IMR-90 (cell line): Measurements from ENCODE around the gene HBEGF. TPM values are rescaled to one million over a fixed set of nuclear protein-coding genes. Genes with fewer than 3 reads are reported as not detected.

Source experiments
- ATAC-seq: fragments of 200-7000 bp; cut with Tn5 transposase; 2 replicates; pipeline ENCODE4 v1.9.1; 2020; ENCODE audit warnings: low read depth, mild to moderate bottlenecking, moderate library complexity
- BruUV-seq: library from RNA; stranded (reverse); fragments of 400-500 nt; replicated peaks from 2 replicates; lab custom pipeline; 2021; lab: Mats Ljungman, UMichigan
- CTCF ChIA-PET: fragments of 300-600 bp; formaldehyde crosslinking; extraction: SDS; loops from one replicate; lab custom pipeline; 2021; ENCODE audit warnings: antibody characterized with exemption; lab: Yijun Ruan, JAX
- POLR2A ChIA-PET: fragments of 300-600 bp; sonication (Branson Sonifier 250); formaldehyde crosslinking; loops from one replicate; lab custom pipeline; 2022; ENCODE audit warnings: antibody characterized with exemption; ENCODE audit not compliant: unreplicated experiment; lab: Charles Lee
- DNase-seq: peaks from one replicate; pipeline ENCODE4 v3.0.0; 2013
- H2AFZ ChIP-seq: replicated peaks from 2 replicates; pipeline ENCODE3; 2013; ENCODE audit warnings: low read length, mild to moderate bottlenecking; ENCODE audit not compliant: poor library complexity
- H2AK5ac ChIP-seq: 2 replicates; pipeline ENCODE4 v1.6.1; 2013; ENCODE audit warnings: low read depth, low read length, inconsistent platforms
- H2AK9ac ChIP-seq: replicated peaks from 2 replicates; pipeline ENCODE3; 2013; ENCODE audit warnings: mild to moderate bottlenecking, low read depth, low read length, moderate library complexity; ENCODE audit not compliant: poor library complexity
- H2BK120ac ChIP-seq: 2 replicates; pipeline ENCODE4 v1.6.1; 2013; ENCODE audit warnings: low read depth, low read length, inconsistent platforms
- H2BK15ac ChIP-seq: 3 replicates; pipeline ENCODE4 v1.6.1; 2013; ENCODE audit warnings: low read depth, low read length, inconsistent platforms
- H2BK20ac ChIP-seq: 2 replicates; pipeline ENCODE4 v1.6.1; 2013; ENCODE audit warnings: low read depth, mild to moderate bottlenecking, inconsistent platforms, low read length, moderate library complexity
- H2BK5ac ChIP-seq: 2 replicates; pipeline ENCODE4 v1.6.1; 2013; ENCODE audit warnings: mild to moderate bottlenecking, low read depth, low read length, inconsistent platforms; ENCODE audit not compliant: poor library complexity, severe bottlenecking
- H3K14ac ChIP-seq: replicated peaks from 2 replicates; pipeline ENCODE4 v1.6.1; 2013; ENCODE audit warnings: low read depth, low read length, inconsistent platforms
- H3K18ac ChIP-seq: 2 replicates; pipeline ENCODE4 v1.6.1; 2013; ENCODE audit warnings: low read depth, low read length, control low read depth
- H3K23ac ChIP-seq: 2 replicates; pipeline ENCODE4 v1.6.1; 2013; ENCODE audit warnings: low read depth, low read length, inconsistent platforms
- H3K27ac ChIP-seq: 2 replicates; pipeline ENCODE4 v1.5.1; 2013; ENCODE audit warnings: mild to moderate bottlenecking, control low read depth, low read length; ENCODE audit not compliant: insufficient read depth
- H3K27me3 ChIP-seq: 2 replicates; pipeline ENCODE4 v1.6.1; 2013; ENCODE audit warnings: low read length; ENCODE audit not compliant: control insufficient read depth, insufficient read depth
- H3K36me3 ChIP-seq: 2 replicates; pipeline ENCODE4 v1.6.1; 2013; ENCODE audit warnings: low read length, mixed read lengths; ENCODE audit not compliant: control insufficient read depth, insufficient read depth
- H3K4ac ChIP-seq: 2 replicates; pipeline ENCODE4 v1.6.1; 2013; ENCODE audit warnings: low read depth, low read length, inconsistent platforms
- H3K4me1 ChIP-seq: 2 replicates; pipeline ENCODE4 v1.6.1; 2013; ENCODE audit warnings: low read length, mixed read lengths; ENCODE audit not compliant: control insufficient read depth, insufficient read depth
- H3K4me2 ChIP-seq: 2 replicates; pipeline ENCODE4 v1.6.1; 2013; ENCODE audit warnings: low read depth, mild to moderate bottlenecking, control low read depth, low read length, moderate library complexity
- H3K4me3 ChIP-seq: 2 replicates; pipeline ENCODE4 v1.5.1; 2013; ENCODE audit warnings: low read depth, mild to moderate bottlenecking, control low read depth, low read length, moderate library complexity; ENCODE audit not compliant: insufficient read depth
- H3K56ac ChIP-seq: 2 replicates; pipeline ENCODE4 v1.6.1; 2013; ENCODE audit warnings: low read length, inconsistent platforms; ENCODE audit not compliant: insufficient read depth; ENCODE audit errors: extremely low read depth
- H3K79me1 ChIP-seq, 2 experiments: 2 replicates each; pipeline ENCODE4 v1.6.1; 2013; ENCODE audit warnings: low read length in 2 of 2, inconsistent platforms in 1 of 2, low read depth in 1 of 2
- H3K9ac ChIP-seq: 2 replicates; pipeline ENCODE4 v1.6.1; 2013; ENCODE audit warnings: low read depth, low read length, control low read depth
- H3K9me1 ChIP-seq: 2 replicates; pipeline ENCODE4 v1.6.1; 2013; ENCODE audit warnings: low read length, inconsistent platforms; ENCODE audit not compliant: insufficient read depth
- H3K9me3 ChIP-seq: 2 replicates; pipeline ENCODE4 v1.6.1; 2013; ENCODE audit warnings: low read length; ENCODE audit not compliant: control insufficient read depth, insufficient read depth
- H4K20me1 ChIP-seq: 2 replicates; pipeline ENCODE4 v1.6.1; 2013; ENCODE audit warnings: low read length, inconsistent platforms; ENCODE audit not compliant: insufficient read depth
- H4K5ac ChIP-seq: 2 replicates; pipeline ENCODE4 v1.6.1; 2013; ENCODE audit warnings: mild to moderate bottlenecking, low read depth, low read length, control low read depth
- H4K8ac ChIP-seq, 2 experiments: 2 replicates each; pipeline ENCODE4 v1.6.1; 2013; ENCODE audit warnings: low read depth in 2 of 2, low read length in 2 of 2, control low read depth in 1 of 2, inconsistent platforms in 1 of 2
- H4K91ac ChIP-seq: 2 replicates; pipeline ENCODE4 v1.6.1; 2013; ENCODE audit warnings: low read depth, low read length, inconsistent platforms; ENCODE audit not compliant: insufficient read depth
- BHLHE40 ChIP-seq: fragments of 150-350 bp; IDR thresholded peaks from 2 replicates; pipeline ENCODE4 v1.6.1; 2016; ENCODE audit warnings: mild to moderate bottlenecking, low read depth, low read length
- FOS ChIP-seq: fragments of 150-350 bp; IDR thresholded peaks from 2 replicates; pipeline ENCODE4 v1.6.1; 2016; ENCODE audit warnings: low read depth, low read length
- MAFK ChIP-seq: IDR thresholded peaks from 2 replicates; pipeline ENCODE4 v1.6.1; 2012; ENCODE audit warnings: low read depth, low read length, improper control_type of control experiment
- MAZ ChIP-seq: IDR thresholded peaks from 2 replicates; pipeline ENCODE4 v1.6.1; 2012; ENCODE audit warnings: low read depth, mild to moderate bottlenecking, low read length, improper control_type of control experiment, moderate library complexity, borderline replicate concordance
- MXI1 ChIP-seq: IDR thresholded peaks from 2 replicates; pipeline ENCODE4 v1.6.1; 2012; ENCODE audit warnings: low read depth, mild to moderate bottlenecking, low read length, moderate library complexity, borderline replicate concordance
- NFE2L2 ChIP-seq: fragments of 150-350 bp; IDR thresholded peaks from 2 replicates; pipeline ENCODE4 v1.6.1; 2016; ENCODE audit warnings: low read depth, mild to moderate bottlenecking, low read length
- POLR2A ChIP-seq: IDR thresholded peaks from 2 replicates; pipeline ENCODE4 v1.6.1; 2012; ENCODE audit warnings: mild to moderate bottlenecking, low read depth, low read length
- RAD21 ChIP-seq: IDR thresholded peaks from 2 replicates; pipeline ENCODE4 v1.6.1; 2012; ENCODE audit warnings: low read length, improper control_type of control experiment
- RCOR1 ChIP-seq: IDR thresholded peaks from 2 replicates; pipeline ENCODE4 v1.6.1; 2012; ENCODE audit warnings: mild to moderate bottlenecking, low read length, improper control_type of control experiment; ENCODE audit not compliant: insufficient replicate concordance
- RFX5 ChIP-seq: IDR thresholded peaks from 2 replicates; pipeline ENCODE4 v1.8.0; 2012; ENCODE audit warnings: low read depth, mild to moderate bottlenecking, low read length, moderate library complexity
- SMC3 ChIP-seq: fragments of 150-350 bp; IDR thresholded peaks from 2 replicates; pipeline ENCODE4 v1.6.1; 2016; ENCODE audit warnings: low read depth, mild to moderate bottlenecking, antibody characterized with exemption, low read length, moderate library complexity
- WGBS, 2 experiments: methylation state at CpG; one replicate each; pipeline versions ENCODE4 v1.1.5 to v1.1.7; 2013; ENCODE audit warnings: missing lambda C conversion rate in 2 of 2; ENCODE audit not compliant: insufficient read length in 1 of 2; ENCODE audit errors: extremely low coverage in 2 of 2; 5-methylcytosine and 5-hydroxymethylcytosine counted together
- dilution Hi-C: fragments of 300-500 bp; cut with HindIII; formaldehyde crosslinking; loops from one replicate; pipeline ENCODE4 v1.14.3; 2018; ENCODE audit warnings: low sequenced_read_pairs; ENCODE audit not compliant: unreplicated experiment
- in situ Hi-C: fragments of 300-500 bp; cut with MboI; formaldehyde crosslinking; loops from 3 replicates; pipeline ENCODE4 v1.14.3; 2019; ENCODE audit warnings: low sequenced_read_pairs, inconsistent platforms, mixed read lengths
- intact Hi-C: fragments of 100-400 bp; cut with micrococcal nuclease; formaldehyde crosslinking; loops from 2 replicates; pipeline ENCODE4 v1.10.0; 2022
- polyA plus RNA-seq, 3 experiments: library from polyadenylated mRNA; depleted of rRNA; stranded (reverse); fragments of >200 nt; gene quantifications; 2 replicates each; pipeline ENCODE4 v1.2.3, GENCODE V29; 2012; ENCODE audit warnings: low replicate concordance in 1 of 3
- total RNA-seq: library from RNA; depleted of rRNA; stranded (reverse); fragments of >200 nt; gene quantifications from 2 replicates; pipeline ENCODE4 v1.2.3, GENCODE V29; 2012
- TF ChIP-seq, protein P1 (sequence below): fragments of 150-350 bp; IDR thresholded peaks from 2 replicates; pipeline ENCODE4 v1.6.1; 2016; ENCODE audit warnings: low read depth, mild to moderate bottlenecking, low read length, moderate library complexity, borderline replicate concordance
- TF ChIP-seq, protein P2 (sequence below): fragments of 150-350 bp; IDR thresholded peaks from 2 replicates; pipeline ENCODE4 v1.6.1; 2017; ENCODE audit warnings: mild to moderate bottlenecking, antibody characterized with exemption, low read length, low read depth
- TF ChIP-seq, protein P3 (sequence below): conservative IDR thresholded peaks from 2 replicates; pipeline ENCODE4 v1.5.1; 2012; ENCODE audit warnings: mild to moderate bottlenecking, low read depth, low read length, improper control_type of control experiment

The HBEGF gene
- total and polyA plus RNA-seq, 2 of the 4 experiments (the other 2 are of a cell fraction), result 18.8 to 36.1 TPM

DNA sequence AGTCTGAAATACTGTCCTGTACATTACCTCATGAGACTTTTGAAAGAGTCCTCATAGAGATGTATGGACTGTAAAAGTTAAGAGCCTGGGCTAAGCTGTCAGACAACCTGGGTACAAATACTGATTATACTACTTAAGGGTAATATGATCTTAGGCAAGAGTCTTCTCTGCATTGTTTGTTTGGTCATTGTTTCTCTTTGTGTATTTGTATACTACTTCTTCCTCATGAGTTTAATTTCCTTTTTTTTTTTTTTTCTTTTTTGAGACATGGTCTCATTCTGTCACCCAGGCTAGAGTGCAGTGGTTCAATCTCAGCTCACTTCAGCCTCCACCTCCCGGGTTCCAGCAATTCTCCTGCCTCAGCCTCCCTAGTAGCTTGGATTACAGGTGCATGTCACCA lies 40.9 kb downstream of the HBEGF start:
- Histone ChIP-seq H4K8ac (no peak overlapping the region), H2BK5ac (no peak overlapping the region), H2BK120ac (no peak overlapping the region), H3K27ac (no peak overlapping the region), H4K91ac (no peak overlapping the region), H3K9me1 (peaks cover 7% of the 10 kb centered on the region; the same call in 1 of the 2 replicates), H3K9me3 (no peaks in the 10 kb centered on the region), H3K9ac (no peak overlapping the region), H3K4me2 (no peak overlapping the region), H3K4me3 (no peak overlapping the region), H2BK20ac (no peak overlapping the region), H2BK15ac (no peak overlapping the region), H4K20me1 (no peaks in the 10 kb centered on the region), H3K36me3 (no peaks in the 10 kb centered on the region), H2AK9ac (no peak overlapping the region), H4K5ac (no peak overlapping the region), H3K4ac (no peak overlapping the region), H3K79me1 (peaks cover 4 to 15% of the 10 kb centered on the region in 2 experiments), H3K56ac (no peak overlapping the region), H3K14ac (no peak overlapping the region), H2AK5ac (no peak overlapping the region), H3K4me1 (peaks cover 2% of the 10 kb centered on the region; the same call in 1 of the 2 replicates), H3K18ac (no peak overlapping the region), H2AFZ (no peak overlapping the region), H3K23ac (no peak overlapping the region), H3K27me3 (no peaks in the 10 kb centered on the region)
- WGBS, 2 experiments, result no CpG with 5 or more reads among the region's 1 CpG
- no TSS peak for BruUV-seq
- ChIA-PET POLR2A (no interaction called here), CTCF (no interaction called here)
- in situ Hi-C loops (no loop called here), dilution Hi-C loops (no loop called here), intact Hi-C loops (no loop called here)
- no peak for TF ChIP-seq POLR2A
- TF ChIP-seq, protein P1, sequence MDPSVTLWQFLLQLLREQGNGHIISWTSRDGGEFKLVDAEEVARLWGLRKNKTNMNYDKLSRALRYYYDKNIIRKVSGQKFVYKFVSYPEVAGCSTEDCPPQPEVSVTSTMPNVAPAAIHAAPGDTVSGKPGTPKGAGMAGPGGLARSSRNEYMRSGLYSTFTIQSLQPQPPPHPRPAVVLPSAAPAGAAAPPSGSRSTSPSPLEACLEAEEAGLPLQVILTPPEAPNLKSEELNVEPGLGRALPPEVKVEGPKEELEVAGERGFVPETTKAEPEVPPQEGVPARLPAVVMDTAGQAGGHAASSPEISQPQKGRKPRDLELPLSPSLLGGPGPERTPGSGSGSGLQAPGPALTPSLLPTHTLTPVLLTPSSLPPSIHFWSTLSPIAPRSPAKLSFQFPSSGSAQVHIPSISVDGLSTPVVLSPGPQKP, result no peak
- no peak for TF ChIP-seq RFX5
- TF ChIP-seq RAD21, result no peak
- no peak for TF ChIP-seq MAFK
- TF ChIP-seq NFE2L2, result no peak
- TF ChIP-seq, protein P2, sequence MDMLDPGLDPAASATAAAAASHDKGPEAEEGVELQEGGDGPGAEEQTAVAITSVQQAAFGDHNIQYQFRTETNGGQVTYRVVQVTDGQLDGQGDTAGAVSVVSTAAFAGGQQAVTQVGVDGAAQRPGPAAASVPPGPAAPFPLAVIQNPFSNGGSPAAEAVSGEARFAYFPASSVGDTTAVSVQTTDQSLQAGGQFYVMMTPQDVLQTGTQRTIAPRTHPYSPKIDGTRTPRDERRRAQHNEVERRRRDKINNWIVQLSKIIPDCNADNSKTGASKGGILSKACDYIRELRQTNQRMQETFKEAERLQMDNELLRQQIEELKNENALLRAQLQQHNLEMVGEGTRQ, result no peak
- TF ChIP-seq BHLHE40, result no peak
- TF ChIP-seq SMC3, result no peak
- no peak for TF ChIP-seq MAZ
- TF ChIP-seq RCOR1, result no peak
- no peak for TF ChIP-seq FOS
- no peak for TF ChIP-seq MXI1
- TF ChIP-seq, protein P3, sequence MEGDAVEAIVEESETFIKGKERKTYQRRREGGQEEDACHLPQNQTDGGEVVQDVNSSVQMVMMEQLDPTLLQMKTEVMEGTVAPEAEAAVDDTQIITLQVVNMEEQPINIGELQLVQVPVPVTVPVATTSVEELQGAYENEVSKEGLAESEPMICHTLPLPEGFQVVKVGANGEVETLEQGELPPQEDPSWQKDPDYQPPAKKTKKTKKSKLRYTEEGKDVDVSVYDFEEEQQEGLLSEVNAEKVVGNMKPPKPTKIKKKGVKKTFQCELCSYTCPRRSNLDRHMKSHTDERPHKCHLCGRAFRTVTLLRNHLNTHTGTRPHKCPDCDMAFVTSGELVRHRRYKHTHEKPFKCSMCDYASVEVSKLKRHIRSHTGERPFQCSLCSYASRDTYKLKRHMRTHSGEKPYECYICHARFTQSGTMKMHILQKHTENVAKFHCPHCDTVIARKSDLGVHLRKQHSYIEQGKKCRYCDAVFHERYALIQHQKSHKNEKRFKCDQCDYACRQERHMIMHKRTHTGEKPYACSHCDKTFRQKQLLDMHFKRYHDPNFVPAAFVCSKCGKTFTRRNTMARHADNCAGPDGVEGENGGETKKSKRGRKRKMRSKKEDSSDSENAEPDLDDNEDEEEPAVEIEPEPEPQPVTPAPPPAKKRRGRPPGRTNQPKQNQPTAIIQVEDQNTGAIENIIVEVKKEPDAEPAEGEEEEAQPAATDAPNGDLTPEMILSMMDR, result no peak
- ATAC-seq, result no peak
- no peak for DNase-seq
